GM18909 (cell line): ENCODE results near the gene SPDYE4.

Experiments used
- ATAC-seq: cut with Tn5 transposase; IDR thresholded peaks from one replicate; pipeline ENCODE4 v1.9.1; 2021; ENCODE audit warnings: mild to moderate bottlenecking; ENCODE audit not compliant: unreplicated experiment, poor library complexity

Gene SPDYE4

GRCh38 chr17:8713878-8714277, 44.5 kb downstream of the SPDYE4 start:
- ATAC-seq = no peak

- no peak for ATAC-seq
Measured at GRCh38 chr17:8713315-8713714, 45.0 kb downstream of the SPDYE4 start.

- no peak for ATAC-seq
Measured at GRCh38 chr17:8712698-8713097, 45.6 kb downstream of the SPDYE4 start.

GRCh38 chr17:8711291-8711690, 47.1 kb downstream of the SPDYE4 start:
- no peak for ATAC-seq

GRCh38 chr17:8710813-8711212, 47.5 kb downstream of the SPDYE4 start:
- ATAC-seq = no peak

- no peak for ATAC-seq
Measured at GRCh38 chr17:8709006-8709405, 49.3 kb downstream of the SPDYE4 start.

GRCh38 chr17:8708025-8708461, 50.3 kb downstream of the SPDYE4 start:
- ATAC-seq = no peak

GRCh38 chr17:8707332-8708024, 50.9 kb downstream of the SPDYE4 start:
- ATAC-seq = no peak

- no peak for ATAC-seq
Measured at GRCh38 chr17:8706431-8706830, 51.9 kb downstream of the SPDYE4 start.

- ATAC-seq = no peak
Measured at GRCh38 chr17:8705427-8705826, 52.9 kb downstream of the SPDYE4 start.

GRCh38 chr17:8703001-8703400, 55.3 kb downstream of the SPDYE4 start:
- no peak for ATAC-seq

GRCh38 chr17:8701754-8702153, 56.6 kb downstream of the SPDYE4 start:
- no peak for ATAC-seq

- ATAC-seq = no peak
Measured at GRCh38 chr17:8701221-8701620, 57.1 kb downstream of the SPDYE4 start.
